OCI-LY7 (cell line): ENCODE results near the gene RBM19. TPM values are rescaled to one million over a fixed set of nuclear protein-coding genes. Genes with fewer than 3 reads are reported as not detected.

ENCODE experiments used
- BruUV-seq: library from RNA; stranded (reverse); fragments of 400-500 nt; replicated peaks from 2 replicates; lab custom pipeline; 2021; lab: Mats Ljungman, UMichigan
- CTCF ChIA-PET: fragments of 300-600 bp; sonication (Branson Sonifier 250); formaldehyde crosslinking; loops from one replicate; lab custom pipeline; 2022; ENCODE audit warnings: antibody characterized with exemption; ENCODE audit not compliant: unreplicated experiment; lab: Charles Lee
- POLR2A ChIA-PET: fragments of 300-600 bp; sonication (Branson Sonifier 250); formaldehyde crosslinking; loops from one replicate; lab custom pipeline; 2022; ENCODE audit warnings: antibody characterized with exemption; lab: Charles Lee
- DNase-seq: peaks from one replicate; pipeline ENCODE4 v3.0.0-alpha.2; 2015; ENCODE audit warnings: low spot score
- H2AFZ ChIP-seq: fragments of 200-600 bp; sonication (generic), shearing (Covaris generic); 2 replicates; pipeline ENCODE4 v1.6.1; 2014; ENCODE audit warnings: mild to moderate bottlenecking, antibody characterized with exemption, low read length, moderate library complexity
- H3K27ac ChIP-seq: fragments of 200-600 bp; sonication (generic); 2 replicates; pipeline ENCODE4 v1.5.1; 2014; ENCODE audit warnings: mixed run types, low read depth, mild to moderate bottlenecking, moderate library complexity, low read length, inconsistent platforms; ENCODE audit not compliant: poor library complexity, severe bottlenecking
- H3K36me3 ChIP-seq: fragments of 200-600 bp; sonication (generic); 2 replicates; pipeline ENCODE4 v1.6.1; 2014; ENCODE audit warnings: mild to moderate bottlenecking, antibody characterized with exemption, low read length, moderate library complexity, mixed read lengths; ENCODE audit not compliant: insufficient read depth
- H3K4me1 ChIP-seq: fragments of 200-600 bp; sonication (generic); 2 replicates; pipeline ENCODE4 v1.5.1; 2014; ENCODE audit warnings: mild to moderate bottlenecking, low read length; ENCODE audit not compliant: insufficient read depth, poor library complexity, severe bottlenecking
- H3K4me2 ChIP-seq: fragments of 200-600 bp; sonication (generic); 2 replicates; pipeline ENCODE4 v1.6.1; 2014; ENCODE audit warnings: mild to moderate bottlenecking, low read length
- H3K4me3 ChIP-seq: fragments of 200-600 bp; sonication (generic); 2 replicates; pipeline ENCODE4 v1.5.1; 2014; ENCODE audit warnings: mild to moderate bottlenecking, low read depth, low read length; ENCODE audit not compliant: poor library complexity, severe bottlenecking
- H3K79me2 ChIP-seq: fragments of 200-600 bp; sonication (generic); 2 replicates; pipeline ENCODE4 v1.6.1; 2016; ENCODE audit warnings: low read depth, mild to moderate bottlenecking, low read length, moderate library complexity, mixed read lengths; ENCODE audit not compliant: insufficient read depth
- H3K9me2 ChIP-seq: fragments of 200-600 bp; sonication (generic); 2 replicates; pipeline ENCODE4 v1.6.1; 2016; ENCODE audit warnings: mild to moderate bottlenecking, low read length, mixed read lengths; ENCODE audit not compliant: insufficient read depth
- H3K9me3 ChIP-seq: fragments of 200-600 bp; sonication (generic); 2 replicates; pipeline ENCODE4 v1.6.1; 2014; ENCODE audit warnings: mild to moderate bottlenecking, mixed run types, low read length, mixed read lengths
- H4K20me1 ChIP-seq: fragments of 200-600 bp; sonication (generic); 2 replicates; pipeline ENCODE4 v1.6.1; 2014; ENCODE audit warnings: mild to moderate bottlenecking, antibody characterized with exemption, low read length, moderate library complexity, mixed read lengths; ENCODE audit not compliant: insufficient read depth
- CTCF ChIP-seq: fragments of 200-600 bp; sonication (generic); conservative IDR thresholded peaks from 2 replicates; pipeline ENCODE4 v1.5.1; 2014; ENCODE audit warnings: mild to moderate bottlenecking, antibody characterized with exemption, low read length, moderate library complexity, mixed read lengths
- EZH2phosphoT487 ChIP-seq: fragments of 200-600 bp; sonication (generic); IDR thresholded peaks from 2 replicates; pipeline ENCODE4 v1.6.1; 2018; ENCODE audit warnings: low read depth, borderline replicate concordance, mild to moderate bottlenecking, mixed run types, antibody characterized with exemption, low read length, moderate library complexity, mixed read lengths
- intact Hi-C: fragments of 100-400 bp; cut with micrococcal nuclease; formaldehyde crosslinking; loops from one replicate; pipeline ENCODE4 v1.10.0; 2022; ENCODE audit not compliant: unreplicated experiment
- total RNA-seq, 2 experiments: library from RNA; depleted of rRNA in 1 of 2; stranded (reverse); fragments of >200 nt in 1 of 2; shearing (Covaris generic) in 1 of 2; gene quantifications; 2 replicates each; pipeline ENCODE4 v1.2.3, GENCODE V29; 2014 to 2022

RBM19 gene
- total RNA-seq, 2 experiments from 2014 or later, result 37.8 to 46.2 TPM

- Histone ChIP-seq H3K9me2 (no peaks in the 10 kb centered on the region), H3K9me3 (no peaks in the 10 kb centered on the region), H3K4me3 (no peak overlapping the region), H3K36me3 (no peaks in the 10 kb centered on the region), H3K79me2 (no peaks in the 10 kb centered on the region), H3K27ac (no peak overlapping the region), H3K4me1 (no peaks in the 10 kb centered on the region), H3K4me2 (no peak overlapping the region), H4K20me1 (no peaks in the 10 kb centered on the region), H2AFZ (no peak overlapping the region)
- TF ChIP-seq CTCF (no peak), EZH2phosphoT487 (no peak)
- ChIA-PET CTCF (no interaction called here), POLR2A (no interaction called here)
- intact Hi-C loops, result no loop called here
- no TSS peak for BruUV-seq
- no peak for DNase-seq
These were observed 184.5 kb downstream of the RBM19 start for GRCh38 chr12:113781415-113782198.

- TF ChIP-seq CTCF (no peak), EZH2phosphoT487 (no peak)
- ChIA-PET POLR2A (no interaction called here), CTCF (no interaction called here)
- Histone ChIP-seq H3K79me2 (no peaks in the 10 kb centered on the region), H3K4me1 (no peaks in the 10 kb centered on the region), H3K36me3 (no peaks in the 10 kb centered on the region), H4K20me1 (no peaks in the 10 kb centered on the region), H3K4me3 (no peak overlapping the region), H3K27ac (no peak overlapping the region), H3K9me2 (no peaks in the 10 kb centered on the region), H3K9me3 (no peaks in the 10 kb centered on the region), H2AFZ (no peak overlapping the region), H3K4me2 (no peak overlapping the region)
- intact Hi-C loops, result no loop called here
- no peak for DNase-seq
- no TSS peak for BruUV-seq
These were observed 186.4 kb downstream of the RBM19 start for GRCh38 chr12:113779774-113780173.

- Histone ChIP-seq H3K4me2 (no peak overlapping the region), H3K4me3 (no peak overlapping the region), H3K9me2 (no peaks in the 10 kb centered on the region), H2AFZ (no peak overlapping the region), H3K4me1 (no peaks in the 10 kb centered on the region), H4K20me1 (no peaks in the 10 kb centered on the region), H3K9me3 (no peaks in the 10 kb centered on the region), H3K27ac (no peak overlapping the region), H3K36me3 (no peaks in the 10 kb centered on the region), H3K79me2 (no peaks in the 10 kb centered on the region)
- CTCF ChIA-PET, result no interaction called here
- no TSS peak for BruUV-seq
- DNase-seq, result no peak
- TF ChIP-seq CTCF, result no peak
- TF ChIP-seq EZH2phosphoT487, result no peak
- POLR2A ChIA-PET, result no interaction called here
- intact Hi-C loops, result no loop called here
These were observed 187.5 kb downstream of the RBM19 start for GRCh38 chr12:113778432-113779132.
